ENCODE data around the gene CYP24A1. TPM values are rescaled to one million over a fixed set of nuclear protein-coding genes. Genes with fewer than 3 reads are reported as not detected.

Gene CYP24A1
- total and polyA plus RNA-seq, 11 donors: not detected

GRCh38 chr20:54200487-54201267 lies 26.9 kb upstream of the CYP24A1 start:
- TF ChIP-seq POLR2A (IDR thresholded peaks at IDR 0.05) (no peak), CTCF (IDR thresholded peaks at IDR 0.05) (no peak)
- Histone ChIP-seq H3K27ac (no peak overlapping the region), H3K36me3 (no peaks in the 10 kb centered on the region), H3K4me1 (peaks cover 0 to 4% (median 0%) of the 10 kb centered on the region in 12 donors), H3K27me3 (no peaks in the 10 kb centered on the region), H3K4me3 (no peak overlapping the region), H3K9me3 (no peaks in the 10 kb centered on the region)
- ATAC-seq: no peak
- no peak for DNase-seq
- 51 to 75% (median 56%) methylated on average over 7 of the region's 7 CpGs for WGBS, 4 donors
- intact Hi-C loops (cut with DNase I): loop anchor here in 4 of 10 donors (2.0 to 10.0 kb wide), 3 partner anchors 102 to 626 kb away; no protein-coding TSS in a partner anchor

GRCh38 chr20:54199721-54200176 lies 26.0 kb upstream of the CYP24A1 start:
- 15 to 16% (median 15%) methylated on average over 7 of the region's 7 CpGs for WGBS, 4 donors

GRCh38 chr20:54199283-54199682 lies 25.5 kb upstream of the CYP24A1 start:
- H3K27me3 ChIP-seq: peaks cover 0 to 6% (median 0%) of the 10 kb centered on the region in 9 donors
- intact Hi-C loops (cut with DNase I): loop anchor here in 7 of 10 donors (1.0 to 2.0 kb wide), 3 partner anchors 100 to 103 kb away; no protein-coding TSS in a partner anchor
- WGBS, 4 donors: 67 to 74% (median 73%) methylated on average over 6 of the region's 6 CpGs
- H3K27ac ChIP-seq: no peak overlapping the region
- DNase-seq: no peak
- no peak overlapping the region for H3K4me3 ChIP-seq
- H3K4me1 ChIP-seq: peaks cover 0 to 4% (median 0%) of the 10 kb centered on the region in 12 donors
- TF ChIP-seq POLR2A (IDR thresholded peaks at IDR 0.05) (no peak), CTCF (IDR thresholded peaks at IDR 0.05) (no peak)
- no peaks in the 10 kb centered on the region for H3K9me3 ChIP-seq
- H3K36me3 ChIP-seq: no peaks in the 10 kb centered on the region
- ATAC-seq: no peak

More at GRCh38 chr20:54199721-54200176, 26.0 kb upstream of the CYP24A1 start:
- Histone ChIP-seq H3K4me1 (peaks cover 0 to 4% (median 0%) of the 10 kb centered on the region in 12 donors), H3K4me3 (no peak overlapping the region), H3K36me3 (no peaks in the 10 kb centered on the region), H3K27ac (no peak overlapping the region), H3K27me3 (peaks cover 0 to 6% (median 0%) of the 10 kb centered on the region in 9 donors), H3K9me3 (no peaks in the 10 kb centered on the region)
- peak; percentile 37 to 75 (median 58) for DNase-seq
- peak in 3 of 4 donors; percentile 55 to 74 (median 68) for ATAC-seq
- intact Hi-C loops (cut with DNase I): loop anchor here in 9 of 10 donors (1.0 to 10.0 kb wide), 5 partner anchors 101 to 625 kb away; no protein-coding TSS in a partner anchor
- TF ChIP-seq POLR2A (IDR thresholded peaks at IDR 0.05) (no peak), CTCF (IDR thresholded peaks at IDR 0.05) (peak; percentile 82 to 93 (median 87))

All from heart left ventricle (tissue), 16 donors.